H1 (cell line): ENCODE results near the gene IRF2BP2. TPM values are rescaled to one million over a fixed set of nuclear protein-coding genes. Genes with fewer than 3 reads are reported as not detected.

Experiments
- CTCF ChIA-PET: fragments of 300-600 bp; sonication (Branson Sonifier 250); formaldehyde crosslinking; loops from one replicate; lab custom pipeline; 2021; ENCODE audit not compliant: partially characterized antibody; lab: Charles Lee
- POLR2A ChIA-PET: fragments of 300-600 bp; sonication (Branson Sonifier 250); formaldehyde crosslinking; loops from one replicate; lab custom pipeline; 2021; ENCODE audit warnings: inconsistent platforms; ENCODE audit not compliant: partially characterized antibody; lab: Charles Lee
- DNase-seq, 2 experiments: peaks; one replicate each; pipeline versions ENCODE4 v3.0.0 to v3.0.0-alpha.2; 2010 to 2022; ENCODE audit warnings: low spot score in 2 of 2, low read depth in 1 of 2, mixed read lengths in 1 of 2
- FAIRE-seq: peaks from 2 replicates; lab custom pipeline; 2011; peaks lifted over from hg19 to GRCh38; lab: Jason Lieb, UNC
- H2AFZ ChIP-seq: 2 replicates; pipeline ENCODE4 v1.8.1; 2012; ENCODE audit warnings: low read length, inconsistent platforms
- H2AK5ac ChIP-seq: 2 replicates; pipeline ENCODE4 v1.6.1; 2013; ENCODE audit warnings: low read depth, low read length
- H2BK120ac ChIP-seq: replicated peaks from 2 replicates; pipeline ENCODE3; 2013; ENCODE audit warnings: low read depth, low read length, inconsistent platforms
- H2BK12ac ChIP-seq: 2 replicates; pipeline ENCODE4 v1.6.1; 2013; ENCODE audit warnings: low read depth, low read length
- H2BK15ac ChIP-seq: 2 replicates; pipeline ENCODE4 v1.6.1; 2013; ENCODE audit warnings: low read length
- H2BK20ac ChIP-seq: 2 replicates; pipeline ENCODE4 v1.6.1; 2013; ENCODE audit warnings: low read length
- H2BK5ac ChIP-seq: 2 replicates; pipeline ENCODE4 v1.6.1; 2013; ENCODE audit warnings: low read depth, low read length
- H3K14ac ChIP-seq: 2 replicates; pipeline ENCODE4 v1.6.1; 2013; ENCODE audit warnings: inconsistent platforms; ENCODE audit not compliant: insufficient read length
- H3K18ac ChIP-seq: 2 replicates; pipeline ENCODE4 v1.6.1; 2013; ENCODE audit warnings: low read length; ENCODE audit errors: extremely low read depth
- H3K23ac ChIP-seq: 2 replicates; pipeline ENCODE4 v1.6.1; 2013; ENCODE audit warnings: inconsistent platforms; ENCODE audit not compliant: insufficient read length
- H3K23me2 ChIP-seq: 2 replicates; pipeline ENCODE4 v1.6.1; 2013; ENCODE audit warnings: low read depth, low read length
- H3K27ac ChIP-seq: 2 replicates; pipeline ENCODE4 v1.6.1; 2011; ENCODE audit warnings: low read depth, low read length, inconsistent platforms
- H3K27me3 ChIP-seq, 4 experiments: replicated peaks in 1 of 4; 1 replicate in 1 of 4; 2 replicates in 3 of 4; pipeline versions ENCODE4 v1.6.1 to v1.8.1; 2011 to 2013; ENCODE audit warnings: low read length in 3 of 4, mild to moderate bottlenecking in 3 of 4, inconsistent platforms in 2 of 4, mixed read lengths in 2 of 4, moderate library complexity in 1 of 4; ENCODE audit not compliant: control insufficient read depth in 3 of 4, insufficient read depth in 3 of 4; ENCODE audit errors: extremely low read depth in 1 of 4
- H3K36me3 ChIP-seq, 4 experiments: 2 replicates each; pipeline versions ENCODE4 v1.6.1 to v1.8.1; 2011 to 2013; ENCODE audit warnings: mild to moderate bottlenecking in 4 of 4, low read length in 3 of 4, moderate library complexity in 2 of 4, control low read depth in 1 of 4, inconsistent platforms in 1 of 4; ENCODE audit not compliant: insufficient read depth in 4 of 4, control insufficient read depth in 2 of 4
- H3K4ac ChIP-seq: replicated peaks from 2 replicates; pipeline ENCODE3; 2013; ENCODE audit warnings: low read length, low read depth, mixed read lengths, inconsistent platforms; ENCODE audit not compliant: insufficient read length
- H3K4me1 ChIP-seq, 4 experiments: replicated peaks in 1 of 4; 1 replicate in 1 of 4; 2 replicates in 3 of 4; pipeline versions ENCODE4 v1.6.1 to v1.8.1; 2011 to 2013; ENCODE audit warnings: low read length in 3 of 4, inconsistent platforms in 2 of 4, mixed read lengths in 1 of 4; ENCODE audit not compliant: insufficient read depth in 4 of 4, control insufficient read depth in 3 of 4
- H3K4me2 ChIP-seq, 2 experiments: 2 replicates each; pipeline versions ENCODE4 v1.6.1 to v1.8.1; 2011 to 2013; ENCODE audit warnings: low read depth in 2 of 2, low read length in 2 of 2, control low read depth in 1 of 2, inconsistent platforms in 1 of 2, mild to moderate bottlenecking in 1 of 2; ENCODE audit not compliant: insufficient read depth in 1 of 2
- H3K4me3 ChIP-seq, 4 experiments: fragments of 200-600, 300-600 bp in 1 of 4; sonication (generic), shearing (Covaris generic), sonication (Bioruptor Twin) in 1 of 4; 2 replicates each; pipeline versions ENCODE4 v1.5.1 to v1.8.1; 2011 to 2016; ENCODE audit warnings: low read length in 4 of 4, low read depth in 3 of 4, control low read depth in 2 of 4, inconsistent platforms in 2 of 4, mild to moderate bottlenecking in 2 of 4, mixed read lengths in 1 of 4, moderate library complexity in 1 of 4; ENCODE audit not compliant: insufficient read depth in 2 of 4; ENCODE audit errors: extremely low read depth in 1 of 4
- H3K56ac ChIP-seq: replicated peaks from 2 replicates; pipeline ENCODE3; 2013; ENCODE audit warnings: low read depth, mild to moderate bottlenecking, mixed read lengths, low read length, inconsistent platforms; ENCODE audit not compliant: insufficient read length
- H3K79me1 ChIP-seq: 2 replicates; pipeline ENCODE4 v1.6.1; 2013; ENCODE audit warnings: low read depth, low read length, control low read depth
- H3K79me2 ChIP-seq, 2 experiments: 2 replicates each; pipeline versions ENCODE4 v1.6.1 to v1.8.1; 2012 to 2013; ENCODE audit warnings: low read length in 2 of 2, mild to moderate bottlenecking in 2 of 2, inconsistent platforms in 1 of 2; ENCODE audit not compliant: insufficient read depth in 2 of 2, control insufficient read depth in 1 of 2
- H3K9ac ChIP-seq, 4 experiments: replicated peaks in 1 of 4; 1 replicate in 1 of 4; 2 replicates in 3 of 4; pipeline versions ENCODE4 v1.6.1 to v1.8.1; 2011 to 2013; ENCODE audit warnings: low read depth in 3 of 4, low read length in 3 of 4, control low read depth in 2 of 4, mild to moderate bottlenecking in 2 of 4, moderate library complexity in 2 of 4, inconsistent platforms in 1 of 4; ENCODE audit errors: extremely low read depth in 1 of 4
- H3K9me3 ChIP-seq, 2 experiments: 2 replicates each; pipeline versions ENCODE4 v1.6.1 to v1.8.1; 2012 to 2013; ENCODE audit warnings: mild to moderate bottlenecking in 2 of 2, moderate library complexity in 2 of 2, control low read depth in 1 of 2, inconsistent platforms in 1 of 2, low read depth in 1 of 2, low read length in 1 of 2, mixed read lengths in 1 of 2; ENCODE audit not compliant: insufficient read depth in 2 of 2
- H4K20me1 ChIP-seq, 2 experiments: replicated peaks in 1 of 2; 2 replicates each; pipeline versions ENCODE3 to v1.8.1; 2011 to 2013; ENCODE audit warnings: inconsistent platforms in 2 of 2, low read length in 2 of 2, mild to moderate bottlenecking in 1 of 2; ENCODE audit not compliant: insufficient read depth in 2 of 2, control insufficient read depth in 1 of 2
- H4K5ac ChIP-seq: 2 replicates; pipeline ENCODE4 v1.6.1; 2013; ENCODE audit warnings: low read length, low read depth, mixed read lengths, inconsistent platforms; ENCODE audit not compliant: insufficient read length
- H4K8ac ChIP-seq: 2 replicates; pipeline ENCODE4 v1.8.0; 2013; ENCODE audit warnings: mild to moderate bottlenecking, moderate library complexity, low read length, inconsistent platforms; ENCODE audit not compliant: insufficient read depth; ENCODE audit errors: extremely low read depth
- H4K91ac ChIP-seq: replicated peaks from 2 replicates; pipeline ENCODE3; 2013; ENCODE audit warnings: low read length, mixed read lengths, inconsistent platforms; ENCODE audit not compliant: insufficient read length
- BRCA1 ChIP-seq: IDR thresholded peaks from 2 replicates; pipeline ENCODE4 v1.6.1; 2012; ENCODE audit warnings: low read depth, low read length, improper control_type of control experiment
- E2F6 ChIP-seq: IDR thresholded peaks from 2 replicates; pipeline ENCODE4 v1.6.1; 2012; ENCODE audit warnings: inconsistent platforms
- FOSL1 ChIP-seq: IDR thresholded peaks from 2 replicates; pipeline ENCODE4 v1.6.1; 2011; ENCODE audit warnings: mild to moderate bottlenecking, low read depth, low read length, moderate library complexity; ENCODE audit not compliant: insufficient read depth
- GTF2F1 ChIP-seq: IDR thresholded peaks from 2 replicates; pipeline ENCODE4 v1.6.1; 2012; ENCODE audit warnings: low read depth, low read length, improper control_type of control experiment, borderline replicate concordance
- HDAC6 ChIP-seq: IDR thresholded peaks from one replicate; pipeline ENCODE4 v1.7.1; 2012; ENCODE audit warnings: low read depth, mild to moderate bottlenecking, inconsistent platforms, low read length, moderate library complexity
- KDM1A ChIP-seq: fragments of 200-600, 300-600 bp; sonication (generic); IDR thresholded peaks from 2 replicates; pipeline ENCODE4 v1.7.1; 2016; ENCODE audit warnings: mild to moderate bottlenecking, low read length, borderline replicate concordance
- MAFK ChIP-seq: IDR thresholded peaks from 2 replicates; pipeline ENCODE4 v1.6.1; 2012; ENCODE audit warnings: low read depth, mild to moderate bottlenecking, improper control_type of control experiment, low read length
- POLR2A ChIP-seq, 2 experiments: IDR thresholded peaks; 1 replicate in 1 of 2; 2 replicates in 1 of 2; pipeline ENCODE4 v1.6.1; 2011; ENCODE audit warnings: low read depth in 2 of 2, low read length in 2 of 2, mild to moderate bottlenecking in 2 of 2; ENCODE audit errors: control extremely low read depth in 1 of 2
- RXRA ChIP-seq: IDR thresholded peaks from 2 replicates; pipeline ENCODE4 v1.6.1; 2011; ENCODE audit warnings: low read depth, mild to moderate bottlenecking, low read length, moderate library complexity; ENCODE audit not compliant: insufficient read depth
- SP4 ChIP-seq: IDR thresholded peaks from 2 replicates; pipeline ENCODE4 v1.6.1; 2012; ENCODE audit warnings: low read length, inconsistent platforms
- WGBS, 2 experiments: shearing (Covaris generic) in 1 of 2; methylation state at CpG; one replicate each; pipeline versions ENCODE4 v1.1.6 to v1.1.7; 2013 to 2015; ENCODE audit warnings: low lambda C conversion rate in 2 of 2, mixed read lengths in 2 of 2, inconsistent platforms in 1 of 2, low coverage in 1 of 2, missing lambda C conversion rate in 1 of 2; ENCODE audit not compliant: insufficient replicate concordance in 2 of 2, insufficient coverage in 1 of 2, insufficient read length in 1 of 2; ENCODE audit errors: extremely low coverage in 1 of 2, missing lambda C conversion rate in 1 of 2; 5-methylcytosine and 5-hydroxymethylcytosine counted together
- polyA plus RNA-seq, 7 experiments: library from polyadenylated mRNA; depleted of rRNA in 3 of 7; stranded (reverse) in 5 of 7; unstranded in 2 of 7; fragments of >200 nt in 5 of 7; fragments of 200-250 nt in 2 of 7; gene quantifications; 1 replicate in 5 of 7; 2 replicates in 1 of 7; 4 replicates in 1 of 7; pipeline versions ENCODE4 v1.2.1 to v1.2.3, GENCODE V29; 2011 to 2013; ENCODE audit warnings: missing spikeins in 2 of 7, mixed read lengths in 2 of 7
- total RNA-seq: library from RNA; stranded (reverse); fragmentation: NEBNext Ultra II Directional; extraction: Animal tissue kit (Norgen Biotek cat#: 25700); gene quantifications from 2 replicates; pipeline ENCODE4 v1.2.1, GENCODE V29; 2021

The IRF2BP2 gene
- total and polyA plus RNA-seq, 2 of the 8 experiments (the other 6 are each of a cell fraction or from before 2014, with no cell fraction given): 24.9 to 67.5 TPM

DNA sequence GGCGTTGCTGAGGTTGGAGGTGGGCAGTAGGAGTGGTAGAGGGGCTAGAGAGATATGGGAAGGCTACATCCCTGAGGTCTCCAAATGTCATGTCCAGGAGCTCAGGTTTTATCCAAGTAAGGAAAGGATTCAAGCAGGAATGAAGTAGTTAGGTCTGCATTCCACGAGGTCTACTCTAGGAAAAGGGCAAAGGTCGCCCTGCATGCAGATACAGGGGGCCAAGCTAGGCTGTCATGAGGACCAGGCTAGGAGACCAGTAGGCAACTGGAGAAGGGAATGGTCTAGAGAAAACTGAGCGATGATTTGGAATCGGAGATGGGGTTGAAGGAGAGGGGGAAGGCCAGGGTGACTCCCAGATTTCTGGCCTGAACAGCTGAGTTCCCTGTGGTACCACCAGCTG is 48.7 kb downstream of the IRF2BP2 start:
- Histone ChIP-seq H2BK15ac (no peak overlapping the region), H3K4me2 (no peak overlapping the region), H3K36me3 (no peaks in the 10 kb centered on the region), H3K23me2 (no peaks in the 10 kb centered on the region), H3K9ac (no peak overlapping the region), H3K27ac (no peak overlapping the region), H3K27me3 (no peaks in the 10 kb centered on the region), H3K23ac (no peak overlapping the region), H3K79me2 (no peaks in the 10 kb centered on the region), H2AFZ (no peak overlapping the region), H3K9me3 (no peaks in the 10 kb centered on the region), H4K20me1 (no peaks in the 10 kb centered on the region), H3K4ac (no peak overlapping the region), H3K18ac (no peak overlapping the region), H2BK5ac (no peak overlapping the region), H3K4me1 (no peaks in the 10 kb centered on the region), H2BK20ac (no peak overlapping the region), H2AK5ac (no peak overlapping the region), H2BK12ac (no peak overlapping the region), H3K14ac (no peak overlapping the region), H4K5ac (no peak overlapping the region), H4K91ac (no peak overlapping the region), H4K8ac (no peak overlapping the region), H2BK120ac (no peak overlapping the region), H3K4me3 (no peak overlapping the region), H3K79me1 (no peaks in the 10 kb centered on the region), H3K56ac (no peak overlapping the region)
- TF ChIP-seq POLR2A (IDR thresholded peaks at IDR 0.05; ENCODE audit: control extremely low read depth in 1 of 2, low read depth in 2 of 2, low read length in 2 of 2): no peak
- no peak for TF ChIP-seq KDM1A
- TF ChIP-seq RXRA: no peak
- TF ChIP-seq MAFK: no peak
- no peak for TF ChIP-seq BRCA1
- no peak for TF ChIP-seq GTF2F1
- TF ChIP-seq FOSL1: no peak
- TF ChIP-seq SP4: no peak
- TF ChIP-seq E2F6: no peak
- TF ChIP-seq HDAC6: no peak
- 83% methylated on average over 5 of the region's 5 CpGs; no CpG with 5 or more reads in 1 of the 2 experiments for WGBS, 2 experiments
- FAIRE-seq (no peak), DNase-seq (no peak)
- ChIA-PET POLR2A (no interaction called here), CTCF (interaction anchor here (0.7 to 1.5 kb wide), 5 partner anchors 11 to 159 kb away, joined by 3 to 6 read pairs (median 5); no protein-coding TSS in a partner anchor)
